ENCODE results near the gene PRX. TPM values are rescaled to one million over a fixed set of nuclear protein-coding genes. Genes with fewer than 3 reads are reported as not detected.
"Not testable (repeated sequence)": the region's sequence is repeated elsewhere in the genome, so short reads cannot be mapped to it uniquely, and the experiment has no call there.

PRX gene
- total RNA-seq, 2 experiments from 2014 or later = 1.1 to 1.5 TPM

GRCh38 chr19:40371802-40372122, 41.4 kb downstream of the PRX start:
- Mint-ChIP-seq H3K27me3 (no peaks in the 10 kb centered on the region), H3K4me1 (peaks cover 9% of the 10 kb centered on the region), H3K36me3 (ENCODE audit: low read depth) (peaks cover 4% of the 10 kb centered on the region), H3K4me3 (no peak overlapping the region), H3K27ac (no peak overlapping the region), H3K9me3 (no peaks in the 10 kb centered on the region)
- ChIA-PET CTCF (no interaction called here), POLR2A (interaction anchor here (1.1 kb wide), 1 partner anchor 10 kb away, joined by 3 read pairs; no protein-coding TSS in a partner anchor)
- no peak for DNase-seq

GRCh38 chr19:40370997-40371801, 42.0 kb downstream of the PRX start:
- POLR2A ChIA-PET = interaction anchor here (1.1 kb wide), 1 partner anchor 10 kb away, joined by 3 read pairs; no protein-coding TSS in a partner anchor
- Mint-ChIP-seq H3K36me3 (ENCODE audit: low read depth) (peaks cover 4% of the 10 kb centered on the region), H3K4me1 (peaks cover 9% of the 10 kb centered on the region), H3K27me3 (no peaks in the 10 kb centered on the region), H3K9me3 (no peaks in the 10 kb centered on the region), H3K27ac (no peak overlapping the region), H3K4me3 (no peak overlapping the region)
- DNase-seq = no peak
- CTCF ChIA-PET = no interaction called here

GRCh38 chr19:40370253-40370652, 42.9 kb downstream of the PRX start:
- CTCF ChIA-PET; H3K4me3 Mint-ChIP-seq; POLR2A ChIA-PET; H3K36me3 Mint-ChIP-seq (ENCODE audit: low read depth); DNase-seq; H3K27ac Mint-ChIP-seq; H3K9me3 Mint-ChIP-seq; H3K27me3 Mint-ChIP-seq: not testable (repeated sequence)
- peaks cover 12% of the 10 kb centered on the region for H3K4me1 Mint-ChIP-seq

GRCh38 chr19:40369797-40370196, 43.4 kb downstream of the PRX start:
- Mint-ChIP-seq H3K9me3 (no peaks in the 10 kb centered on the region), H3K27me3 (no peaks in the 10 kb centered on the region), H3K4me1 (peaks cover 13% of the 10 kb centered on the region), H3K36me3 (ENCODE audit: low read depth) (peaks cover 4% of the 10 kb centered on the region), H3K27ac (no peak overlapping the region), H3K4me3 (no peak overlapping the region)
- POLR2A ChIA-PET = no interaction called here
- DNase-seq = no peak
- CTCF ChIA-PET = no interaction called here

- H3K27me3 Mint-ChIP-seq = no peaks in the 10 kb centered on the region
- H3K9me3 Mint-ChIP-seq = no peaks in the 10 kb centered on the region
- ChIA-PET CTCF (no interaction called here), POLR2A (no interaction called here)
- H3K27ac Mint-ChIP-seq = no peak overlapping the region
- peaks cover 3% of the 10 kb centered on the region for H3K36me3 Mint-ChIP-seq (ENCODE audit: low read depth)
- H3K4me1 Mint-ChIP-seq = peaks cover 19% of the 10 kb centered on the region
- no peak overlapping the region for H3K4me3 Mint-ChIP-seq
- DNase-seq = no peak
Measured at GRCh38 chr19:40367577-40368434, 45.4 kb downstream of the PRX start.

GRCh38 chr19:40366697-40367561, 46.2 kb downstream of the PRX start:
- ChIA-PET CTCF (no interaction called here), POLR2A (no interaction called here)
- Mint-ChIP-seq H3K27ac (no peak overlapping the region), H3K4me1 (peaks cover 25% of the 10 kb centered on the region), H3K9me3 (no peaks in the 10 kb centered on the region), H3K27me3 (no peaks in the 10 kb centered on the region), H3K4me3 (no peak overlapping the region), H3K36me3 (ENCODE audit: low read depth) (no peaks in the 10 kb centered on the region)
- DNase-seq = no peak

GRCh38 chr19:40365613-40366401, 47.4 kb downstream of the PRX start:
- H3K4me1 Mint-ChIP-seq = peaks cover 28% of the 10 kb centered on the region
- H3K4me3 Mint-ChIP-seq = peak overlapping the region; percentile 27
- POLR2A ChIA-PET = interaction anchor here (1.0 to 1.1 kb wide), 2 partner anchors 18 to 55 kb away, joined by 3 read pairs; partner anchors contain the start of genes C19orf47 and PLD3
- DNase-seq = peak; percentile 45
- CTCF ChIA-PET = no interaction called here
- no peak overlapping the region for H3K27ac Mint-ChIP-seq
- no peaks in the 10 kb centered on the region for H3K9me3 Mint-ChIP-seq
- H3K27me3 Mint-ChIP-seq = no peaks in the 10 kb centered on the region
- H3K36me3 Mint-ChIP-seq (ENCODE audit: low read depth) = no peaks in the 10 kb centered on the region

GRCh38 chr19:40365010-40365409, 48.2 kb downstream of the PRX start:
- DNase-seq = no peak
- H3K4me1 Mint-ChIP-seq = peaks cover 28% of the 10 kb centered on the region
- no peaks in the 10 kb centered on the region for H3K27me3 Mint-ChIP-seq
- ChIA-PET CTCF (no interaction called here), POLR2A (interaction anchor here (1.1 kb wide), 1 partner anchor 17 kb away, joined by 3 read pairs; the partner anchor contains the start of genes C19orf47 and PLD3)
- no peak overlapping the region for H3K4me3 Mint-ChIP-seq
- no peaks in the 10 kb centered on the region for H3K9me3 Mint-ChIP-seq
- H3K27ac Mint-ChIP-seq = no peak overlapping the region
- no peaks in the 10 kb centered on the region for H3K36me3 Mint-ChIP-seq (ENCODE audit: low read depth)

GRCh38 chr19:40363069-40363468, 50.1 kb downstream of the PRX start:
- no peak overlapping the region for H3K4me3 Mint-ChIP-seq
- no peaks in the 10 kb centered on the region for H3K27me3 Mint-ChIP-seq
- ChIA-PET CTCF (interaction anchor here (0.7 kb wide), 1 partner anchor 107 kb away, joined by 3 read pairs; no protein-coding TSS in a partner anchor), POLR2A (no interaction called here)
- H3K4me1 Mint-ChIP-seq = peaks cover 28% of the 10 kb centered on the region
- DNase-seq = peak; percentile 61
- H3K36me3 Mint-ChIP-seq (ENCODE audit: low read depth) = no peaks in the 10 kb centered on the region
- no peaks in the 10 kb centered on the region for H3K9me3 Mint-ChIP-seq
- H3K27ac Mint-ChIP-seq = peak overlapping the region; percentile 55

- no peak for DNase-seq
- H3K27ac Mint-ChIP-seq = no peak overlapping the region
- no peaks in the 10 kb centered on the region for H3K36me3 Mint-ChIP-seq (ENCODE audit: low read depth)
- H3K4me1 Mint-ChIP-seq = peaks cover 31% of the 10 kb centered on the region
- H3K4me3 Mint-ChIP-seq = no peak overlapping the region
- no peaks in the 10 kb centered on the region for H3K9me3 Mint-ChIP-seq
- ChIA-PET CTCF (no interaction called here), POLR2A (no interaction called here)
- no peaks in the 10 kb centered on the region for H3K27me3 Mint-ChIP-seq
Measured at GRCh38 chr19:40362160-40362559, 51.0 kb downstream of the PRX start.

GRCh38 chr19:40360708-40361241, 52.4 kb downstream of the PRX start:
- H3K9me3 Mint-ChIP-seq = no peaks in the 10 kb centered on the region
- H3K4me3 Mint-ChIP-seq = no peak overlapping the region
- H3K4me1 Mint-ChIP-seq = peaks cover 38% of the 10 kb centered on the region
- H3K27ac Mint-ChIP-seq = no peak overlapping the region
- H3K27me3 Mint-ChIP-seq = no peaks in the 10 kb centered on the region
- POLR2A ChIA-PET = interaction anchor here (0.6 to 1.2 kb wide), 2 partner anchors 13 to 24 kb away, joined by 3 read pairs; partner anchors contain the start of genes C19orf47 and PLD3
- CTCF ChIA-PET = interaction anchor here (0.7 kb wide), 1 partner anchor 214 kb away, joined by 3 read pairs; no protein-coding TSS in a partner anchor
- no peak for DNase-seq
- no peaks in the 10 kb centered on the region for H3K36me3 Mint-ChIP-seq (ENCODE audit: low read depth)

Measured in activated CD4-positive, alpha-beta memory T cell treated with anti-CD3 and anti-CD28 coated beads, Interleukin-2, amount 10 ng/mL, durations not matched to agents 7 days and 5 days (primary cell).